Stimulated activated CD8-positive, alpha-beta memory T cell treated with anti-CD3 and anti-CD28 coated beads, Interleukin-15, amount 100 ng/mL, for 4 hours (primary cell): Measurements from ENCODE around the gene ABHD17B.

Source experiments
- DNase-seq, 2 donors: peaks; one replicate each; pipeline ENCODE4 v3.0.0-alpha.2; 2020; ENCODE audit warnings: low read depth in 2 of 2

ABHD17B gene

DNA sequence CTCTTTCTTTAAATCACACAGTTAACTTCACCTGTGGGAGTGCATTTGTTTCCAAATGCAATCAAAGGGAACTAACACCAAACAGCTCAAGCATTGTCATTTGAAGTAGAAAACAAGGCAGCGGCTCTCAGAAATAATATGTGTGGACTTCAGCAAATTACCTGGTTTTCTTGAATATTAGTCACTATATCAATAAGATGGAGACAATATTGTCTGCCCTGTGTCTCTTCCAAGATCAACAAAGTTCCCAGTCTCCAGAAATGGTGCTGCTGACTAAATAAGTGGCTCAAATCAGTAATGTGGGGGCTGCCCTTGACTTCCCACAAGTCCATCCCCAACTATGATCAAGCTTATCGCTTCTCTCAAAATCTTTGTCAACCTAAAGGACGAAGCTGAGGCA lies 89.6 kb downstream of the ABHD17B start:
- no peak for DNase-seq

DNA sequence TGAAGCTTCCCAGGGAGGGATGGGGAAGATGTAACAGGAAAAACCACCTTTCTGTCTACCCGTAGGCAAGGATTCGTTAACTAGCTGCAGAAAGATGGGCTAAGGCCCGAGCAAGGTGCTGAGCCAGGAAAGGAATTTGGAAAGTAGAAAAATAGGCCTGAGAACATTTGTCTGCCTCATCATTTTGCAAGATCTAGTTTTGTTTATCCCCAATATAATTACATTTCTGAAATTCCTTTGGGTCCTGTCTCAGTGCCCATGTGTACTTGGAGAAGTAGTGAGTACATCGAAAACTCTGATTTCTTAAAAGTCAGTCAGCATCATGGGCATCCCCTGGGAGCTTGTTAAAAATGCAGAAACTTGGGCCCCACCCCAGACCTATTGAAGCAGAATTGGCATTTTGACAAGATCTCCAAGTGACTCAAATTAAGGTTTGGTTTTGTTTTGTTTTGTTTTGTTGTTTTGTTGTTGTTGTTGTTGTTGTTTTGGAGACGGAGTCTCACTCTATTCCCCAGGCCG lies 90.5 kb downstream of the ABHD17B start:
- DNase-seq, result no peak

DNA sequence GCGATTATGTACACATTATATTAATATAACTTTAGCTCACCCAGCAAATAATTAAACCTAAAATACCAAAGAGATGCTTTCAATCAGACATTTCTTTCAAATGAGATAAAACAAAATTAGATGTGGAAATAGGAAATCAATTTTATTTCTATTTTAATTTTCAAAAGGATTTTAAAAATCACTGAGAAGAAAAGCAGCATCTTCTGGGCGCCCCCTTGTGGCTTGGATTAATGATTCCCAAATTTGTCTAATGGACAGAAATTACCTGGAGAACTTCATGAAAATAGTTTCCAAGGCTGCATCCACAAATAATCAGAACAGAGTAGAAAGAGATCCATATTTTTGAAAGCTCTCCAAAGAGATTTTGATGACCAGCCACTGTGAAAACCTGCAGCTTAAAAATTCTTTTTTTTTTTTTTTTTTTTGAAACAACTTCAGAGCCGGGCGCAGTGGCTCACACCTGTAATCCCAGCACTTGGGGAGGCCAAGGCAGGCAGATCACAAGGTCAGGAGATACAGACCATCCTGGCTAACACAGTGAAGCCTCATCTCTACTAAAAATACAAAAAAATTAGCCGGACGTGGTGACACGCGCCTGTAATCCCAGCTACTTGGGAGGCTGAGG lies 91.8 kb downstream of the ABHD17B start:
- DNase-seq, result no peak

DNA sequence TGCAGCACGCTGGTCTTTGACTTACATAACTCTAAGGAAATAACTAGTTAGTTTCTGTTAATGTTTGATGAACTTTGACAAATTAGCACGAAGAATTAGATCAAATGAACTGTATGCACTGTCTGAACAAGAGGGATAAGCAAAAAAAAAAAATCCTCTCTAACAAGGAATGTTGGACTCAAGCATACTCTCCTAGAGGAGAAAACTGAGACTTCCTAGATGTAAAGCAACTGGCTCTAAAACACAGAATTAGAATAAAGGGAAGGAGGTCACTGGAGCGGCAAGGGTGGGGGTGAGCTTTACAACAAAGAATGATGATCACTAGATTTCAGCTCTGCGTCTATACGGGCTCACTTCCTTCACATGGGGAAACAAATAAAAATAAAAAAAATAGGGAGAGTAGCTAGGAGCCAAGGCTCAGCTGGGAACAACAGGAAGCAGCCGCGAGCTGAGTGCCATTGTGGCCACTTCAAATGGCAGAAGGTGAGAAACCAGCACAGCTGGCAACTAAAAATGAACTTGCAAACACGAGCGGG lies 94.0 kb downstream of the ABHD17B start:
- DNase-seq, result no peak
